GM12878 (cell line): ENCODE data around the gene PPIA. TPM values are rescaled to one million over a fixed set of nuclear protein-coding genes. Genes with fewer than 3 reads are reported as not detected.

Experiments
- ATAC-seq: fragments of 200-7000 bp; cut with Tn5 transposase; 3 replicates; pipeline ENCODE4 v1.9.1; 2020; ENCODE audit warnings: mild to moderate bottlenecking, moderate library complexity
- BruUV-seq: library from RNA; stranded (reverse); fragments of 400-500 nt; replicated peaks from 2 replicates; lab custom pipeline; 2021; lab: Mats Ljungman, UMichigan
- CTCF ChIA-PET: fragments of 300-600 bp; sonication (Branson Sonifier 250); formaldehyde crosslinking; extraction: SDS; loops from one replicate; lab custom pipeline; 2021; ENCODE audit warnings: inconsistent platforms; lab: Yijun Ruan, JAX
- POLR2A ChIA-PET: fragments of 350-600 bp; formaldehyde crosslinking; extraction: SDS; loops from one replicate; lab custom pipeline; 2021; ENCODE audit warnings: inconsistent platforms; lab: Charles Lee
- RAD21 ChIA-PET: fragments of 300-600 bp; sonication (Branson Sonifier 250); formaldehyde crosslinking; loops from one replicate; lab custom pipeline; 2023; ENCODE audit warnings: antibody characterized with exemption; ENCODE audit not compliant: unreplicated experiment; lab: Charles Lee
- SMC1A ChIA-PET: fragments of 300-600 bp; sonication (Branson Sonifier 250); formaldehyde crosslinking; loops from one replicate; lab custom pipeline; 2023; ENCODE audit not compliant: unreplicated experiment, uncharacterized antibody; lab: Charles Lee
- DNase-seq: peaks from one replicate; pipeline ENCODE4 v3.0.0-alpha.2; 2011; ENCODE audit warnings: low read depth, low spot score
- FAIRE-seq: peaks from 3 replicates; lab custom pipeline; 2011; peaks lifted over from hg19 to GRCh38; lab: Jason Lieb, UNC
- H2AFZ ChIP-seq: 2 replicates; pipeline ENCODE4 v1.6.0; 2011; ENCODE audit warnings: low read depth, low read length, control low read depth; ENCODE audit not compliant: control insufficient read depth
- H3K27ac ChIP-seq: 2 replicates; pipeline ENCODE4 v1.5.1; 2011; ENCODE audit warnings: control low read depth; ENCODE audit not compliant: control insufficient read depth, insufficient read depth
- H3K27me3 ChIP-seq, 2 experiments: replicated peaks in 1 of 2; 2 replicates each; pipeline versions ENCODE4 v1.6.0 to v1.6.1; 2011; ENCODE audit warnings: low read length in 1 of 2; ENCODE audit not compliant: control insufficient read depth in 2 of 2, insufficient read depth in 2 of 2
- H3K36me3 ChIP-seq, 2 experiments: 2 replicates each; pipeline ENCODE4 v1.5.1; 2011; ENCODE audit warnings: low read length in 1 of 2; ENCODE audit not compliant: control insufficient read depth in 2 of 2, insufficient read depth in 2 of 2
- H3K4me1 ChIP-seq: 2 replicates; pipeline ENCODE4 v1.6.1; 2011; ENCODE audit warnings: mild to moderate bottlenecking, low read length, moderate library complexity, mixed read lengths; ENCODE audit not compliant: control insufficient read depth, insufficient read depth
- H3K4me2 ChIP-seq: 2 replicates; pipeline ENCODE4 v1.6.0; 2011; ENCODE audit warnings: control low read depth; ENCODE audit not compliant: control insufficient read depth, insufficient read depth
- H3K4me3 ChIP-seq: fragments of 200-600 bp; sonication (generic); 2 replicates; pipeline ENCODE4 v1.5.1; 2016
- H3K79me2 ChIP-seq: 2 replicates; pipeline ENCODE4 v1.6.0; 2011; ENCODE audit warnings: low read length; ENCODE audit not compliant: control insufficient read depth, insufficient read depth
- H3K9ac ChIP-seq: 2 replicates; pipeline ENCODE4 v1.8.0; 2011; ENCODE audit warnings: low read length, control low read depth, mixed read lengths; ENCODE audit not compliant: control insufficient read depth, insufficient read depth
- H3K9me3 ChIP-seq: replicated peaks from 3 replicates; pipeline ENCODE4 v1.5.1; 2011; ENCODE audit warnings: mild to moderate bottlenecking, low read length; ENCODE audit not compliant: control insufficient read depth, insufficient read depth
- H4K20me1 ChIP-seq: 2 replicates; pipeline ENCODE4 v1.6.0; 2011; ENCODE audit not compliant: control insufficient read depth, insufficient read depth
- BACH1 ChIP-seq: fragments of 450-650 bp; IDR thresholded peaks from 2 replicates; pipeline ENCODE4 v1.6.1; 2017; ENCODE audit warnings: mild to moderate bottlenecking, borderline replicate concordance
- CBFB ChIP-seq: IDR thresholded peaks from 2 replicates; pipeline ENCODE4 v1.6.1; 2016; ENCODE audit warnings: antibody characterized with exemption, low read depth
- CBX5 ChIP-seq: sonication (generic); IDR thresholded peaks from 2 replicates; pipeline ENCODE4 v1.6.1; 2016; ENCODE audit warnings: low read depth, moderate library complexity, mild to moderate bottlenecking, inconsistent platforms
- EP300 ChIP-seq, 2 experiments: fragments of 150-350 bp in 1 of 2; IDR thresholded peaks; 2 replicates each; pipeline ENCODE4 v1.6.1; 2011 to 2012; ENCODE audit warnings: low read depth in 2 of 2, low read length in 2 of 2, borderline replicate concordance in 1 of 2, improper control_type of control experiment in 1 of 2, inconsistent platforms in 1 of 2; ENCODE audit not compliant: control insufficient read depth in 1 of 2
- HDAC6 ChIP-seq: fragments of 200-600 bp; sonication (generic); IDR thresholded peaks from one replicate; pipeline ENCODE4 v1.8.0; 2017; ENCODE audit warnings: antibody characterized with exemption; ENCODE audit not compliant: unreplicated experiment
- NFYA ChIP-seq: IDR thresholded peaks from 2 replicates; pipeline ENCODE4 v1.6.1; 2011; ENCODE audit warnings: low read depth, mild to moderate bottlenecking, low read length, improper control_type of control experiment, borderline replicate concordance
- NRF1 ChIP-seq: conservative IDR thresholded peaks from 2 replicates; pipeline ENCODE4 v1.6.1; 2011; ENCODE audit warnings: mild to moderate bottlenecking, low read depth, low read length, improper control_type of control experiment
- POLR2AphosphoS2 ChIP-seq: IDR thresholded peaks from 2 replicates; pipeline ENCODE4 v1.6.1; 2011; ENCODE audit warnings: low read depth, mild to moderate bottlenecking, low read length, improper control_type of control experiment, moderate library complexity
- SIN3A ChIP-seq: IDR thresholded peaks from 2 replicates; pipeline ENCODE4 v1.6.1; 2012; ENCODE audit warnings: low read depth, low read length, improper control_type of control experiment
- STAT3 ChIP-seq: IDR thresholded peaks from 2 replicates; pipeline ENCODE4 v1.6.1; 2011; ENCODE audit warnings: low read depth, low read length, improper control_type of control experiment
- TARDBP ChIP-seq: IDR thresholded peaks from 2 replicates; pipeline ENCODE4 v1.6.1; 2016; ENCODE audit warnings: borderline replicate concordance
- YY1 ChIP-seq: IDR thresholded peaks from 2 replicates; pipeline ENCODE4 v1.6.1; 2011; ENCODE audit warnings: low read depth, mild to moderate bottlenecking, low read length
- ZNF217 ChIP-seq: fragments of 450-650 bp; IDR thresholded peaks from 2 replicates; pipeline ENCODE4 v1.6.1; 2017; ENCODE audit warnings: antibody characterized with exemption, mild to moderate bottlenecking
- ZSCAN29 ChIP-seq: fragments of 450-650 bp; IDR thresholded peaks from 2 replicates; pipeline ENCODE4 v1.6.1; 2017; ENCODE audit warnings: mild to moderate bottlenecking, moderate library complexity
- WGBS: methylation state at CpG from one replicate; pipeline ENCODE4 v1.1.6; 2016; ENCODE audit warnings: low lambda C conversion rate; ENCODE audit not compliant: insufficient replicate concordance, insufficient coverage; ENCODE audit errors: missing lambda C conversion rate; 5-methylcytosine and 5-hydroxymethylcytosine counted together
- in situ Hi-C: fragments of 300-500 bp; cut with MboI; formaldehyde crosslinking; loops from 9 replicates; pipeline ENCODE4 v1.14.3; 2018; ENCODE audit warnings: mixed read lengths
- intact Hi-C: fragments of 100-400 bp; cut with micrococcal nuclease; formaldehyde crosslinking; loops from one replicate; pipeline ENCODE4 v1.14.2; 2022; ENCODE audit not compliant: unreplicated experiment
- polyA plus RNA-seq, 11 experiments: library from polyadenylated mRNA; depleted of rRNA in 4 of 11; unstranded in 6 of 11; stranded (reverse) in 5 of 11; fragments of >200 nt; fragmentation: Nextera tagmentation in 4 of 11; fragmentation: Illumina TruSeq in 1 of 11; extraction: Ambion mirVana in 4 of 11; extraction: Trizol in 1 of 11; gene quantifications; 1 replicate in 1 of 11; 2 replicates in 10 of 11; pipeline versions ENCODE4 v1.2.1 to v1.2.3, GENCODE V29; 2011 to 2016; ENCODE audit warnings: inconsistent platforms in 2 of 11, missing spikeins in 2 of 11, low read depth in 1 of 11
- total RNA-seq, 4 experiments: library from RNA; depleted of rRNA in 3 of 4; stranded (reverse); fragments of >200 nt in 3 of 4; fragmentation: Illumina TruSeq in 1 of 4; extraction: Trizol in 1 of 4; gene quantifications; 2 replicates each; pipeline versions ENCODE4 v1.2.1 to v1.2.3, GENCODE V29; 2013 to 2021
- TF ChIP-seq, protein P1 (sequence below): fragments of 150-350 bp; IDR thresholded peaks from 2 replicates; pipeline ENCODE4 v1.6.1; 2016; ENCODE audit warnings: low read depth, low read length
- TF ChIP-seq, protein P2 (sequence below): fragments of 450-650 bp; IDR thresholded peaks from 2 replicates; pipeline ENCODE4 v1.6.1; 2016; ENCODE audit warnings: mild to moderate bottlenecking, moderate library complexity, borderline replicate concordance

The PPIA gene
- total and polyA plus RNA-seq, 10 of the 15 experiments (the other 5 are each of a cell fraction or from before 2014, with no cell fraction given), result 2,712 to 7,982 (median 5,027) TPM

DNA sequence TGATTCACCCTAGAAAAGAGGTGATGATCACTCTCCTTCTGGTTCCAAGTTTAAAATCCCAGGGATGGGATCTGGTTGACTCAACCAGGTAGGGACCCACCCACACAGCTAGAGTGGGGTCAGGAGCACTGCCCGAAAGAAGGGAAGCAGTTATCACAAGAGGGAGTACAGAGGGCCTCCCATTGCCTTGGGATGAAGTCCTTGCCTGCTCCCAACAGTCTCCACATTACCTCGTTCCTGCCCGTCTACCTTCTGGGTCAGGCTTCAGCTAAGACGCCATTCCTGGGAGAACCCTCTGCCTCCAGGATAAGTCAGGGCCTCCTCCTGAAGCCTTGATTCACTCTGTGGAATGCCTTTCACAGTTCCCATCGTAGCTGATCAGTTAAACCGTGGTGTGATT lies 24.0 kb upstream of the PPIA start:
- Histone ChIP-seq H3K4me3 (no peak overlapping the region), H3K9ac (no peak overlapping the region), H3K79me2 (no peaks in the 10 kb centered on the region), H4K20me1 (no peaks in the 10 kb centered on the region), H3K27ac (no peak overlapping the region), H3K9me3 (no peaks in the 10 kb centered on the region; the same call in 2 of the 3 replicates), H3K36me3 (peaks cover 3 to 5% of the 10 kb centered on the region in 2 experiments; a peak in 3 of 4 replicates), H3K4me2 (no peak overlapping the region), H3K27me3 (no peaks in the 10 kb centered on the region), H2AFZ (no peak overlapping the region), H3K4me1 (peaks cover 31% of the 10 kb centered on the region)
- in situ Hi-C loops (no loop called here), intact Hi-C loops (no loop called here)
- ChIA-PET CTCF (interaction anchor here (1.1 kb wide), 1 partner anchor 22 kb away, joined by 4 read pairs; no protein-coding TSS in a partner anchor), RAD21 (interaction anchor here (0.6 kb wide), 1 partner anchor 36 kb away, joined by 3 read pairs; no protein-coding TSS in a partner anchor), SMC1A (interaction anchor here (0.6 to 1.6 kb wide), 4 partner anchors 9 to 59 kb away, joined by 3 to 4 read pairs (median 4); no protein-coding TSS in a partner anchor), POLR2A (interaction anchor here (1.1 to 1.4 kb wide), 3 partner anchors 23 to 165 kb away, joined by 3 to 4 read pairs (median 3); partner anchors contain the start of genes H2AZ2 and OGDH)
- BruUV-seq, result no TSS peak
- WGBS, result 63% methylated on average over 6 of the region's 6 CpGs
- ATAC-seq, result no peak
- FAIRE-seq, result no peak
- no peak for DNase-seq
- TF ChIP-seq TARDBP (no peak), BACH1 (no peak), NFYA (no peak), ZNF217 (no peak), ZSCAN29 (no peak), YY1 (no peak), CBFB (no peak), SIN3A (no peak), CBX5 (no peak), HDAC6 (no peak), POLR2AphosphoS2 (no peak), EP300 (IDR thresholded peaks at IDR 0.05; ENCODE audit: borderline replicate concordance in 1 of 2, control insufficient read depth in 1 of 2, low read depth in 2 of 2, low read length in 2 of 2) (no peak), NRF1 (no peak), STAT3 (no peak)
- TF ChIP-seq, protein P1, sequence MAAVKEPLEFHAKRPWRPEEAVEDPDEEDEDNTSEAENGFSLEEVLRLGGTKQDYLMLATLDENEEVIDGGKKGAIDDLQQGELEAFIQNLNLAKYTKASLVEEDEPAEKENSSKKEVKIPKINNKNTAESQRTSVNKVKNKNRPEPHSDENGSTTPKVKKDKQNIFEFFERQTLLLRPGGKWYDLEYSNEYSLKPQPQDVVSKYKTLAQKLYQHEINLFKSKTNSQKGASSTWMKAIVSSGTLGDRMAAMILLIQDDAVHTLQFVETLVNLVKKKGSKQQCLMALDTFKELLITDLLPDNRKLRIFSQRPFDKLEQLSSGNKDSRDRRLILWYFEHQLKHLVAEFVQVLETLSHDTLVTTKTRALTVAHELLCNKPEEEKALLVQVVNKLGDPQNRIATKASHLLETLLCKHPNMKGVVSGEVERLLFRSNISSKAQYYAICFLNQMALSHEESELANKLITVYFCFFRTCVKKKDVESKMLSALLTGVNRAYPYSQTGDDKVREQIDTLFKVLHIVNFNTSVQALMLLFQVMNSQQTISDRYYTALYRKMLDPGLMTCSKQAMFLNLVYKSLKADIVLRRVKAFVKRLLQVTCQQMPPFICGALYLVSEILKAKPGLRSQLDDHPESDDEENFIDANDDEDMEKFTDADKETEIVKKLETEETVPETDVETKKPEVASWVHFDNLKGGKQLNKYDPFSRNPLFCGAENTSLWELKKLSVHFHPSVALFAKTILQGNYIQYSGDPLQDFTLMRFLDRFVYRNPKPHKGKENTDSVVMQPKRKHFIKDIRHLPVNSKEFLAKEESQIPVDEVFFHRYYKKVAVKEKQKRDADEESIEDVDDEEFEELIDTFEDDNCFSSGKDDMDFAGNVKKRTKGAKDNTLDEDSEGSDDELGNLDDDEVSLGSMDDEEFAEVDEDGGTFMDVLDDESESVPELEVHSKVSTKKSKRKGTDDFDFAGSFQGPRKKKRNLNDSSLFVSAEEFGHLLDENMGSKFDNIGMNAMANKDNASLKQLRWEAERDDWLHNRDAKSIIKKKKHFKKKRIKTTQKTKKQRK, result no peak
- TF ChIP-seq, protein P2, sequence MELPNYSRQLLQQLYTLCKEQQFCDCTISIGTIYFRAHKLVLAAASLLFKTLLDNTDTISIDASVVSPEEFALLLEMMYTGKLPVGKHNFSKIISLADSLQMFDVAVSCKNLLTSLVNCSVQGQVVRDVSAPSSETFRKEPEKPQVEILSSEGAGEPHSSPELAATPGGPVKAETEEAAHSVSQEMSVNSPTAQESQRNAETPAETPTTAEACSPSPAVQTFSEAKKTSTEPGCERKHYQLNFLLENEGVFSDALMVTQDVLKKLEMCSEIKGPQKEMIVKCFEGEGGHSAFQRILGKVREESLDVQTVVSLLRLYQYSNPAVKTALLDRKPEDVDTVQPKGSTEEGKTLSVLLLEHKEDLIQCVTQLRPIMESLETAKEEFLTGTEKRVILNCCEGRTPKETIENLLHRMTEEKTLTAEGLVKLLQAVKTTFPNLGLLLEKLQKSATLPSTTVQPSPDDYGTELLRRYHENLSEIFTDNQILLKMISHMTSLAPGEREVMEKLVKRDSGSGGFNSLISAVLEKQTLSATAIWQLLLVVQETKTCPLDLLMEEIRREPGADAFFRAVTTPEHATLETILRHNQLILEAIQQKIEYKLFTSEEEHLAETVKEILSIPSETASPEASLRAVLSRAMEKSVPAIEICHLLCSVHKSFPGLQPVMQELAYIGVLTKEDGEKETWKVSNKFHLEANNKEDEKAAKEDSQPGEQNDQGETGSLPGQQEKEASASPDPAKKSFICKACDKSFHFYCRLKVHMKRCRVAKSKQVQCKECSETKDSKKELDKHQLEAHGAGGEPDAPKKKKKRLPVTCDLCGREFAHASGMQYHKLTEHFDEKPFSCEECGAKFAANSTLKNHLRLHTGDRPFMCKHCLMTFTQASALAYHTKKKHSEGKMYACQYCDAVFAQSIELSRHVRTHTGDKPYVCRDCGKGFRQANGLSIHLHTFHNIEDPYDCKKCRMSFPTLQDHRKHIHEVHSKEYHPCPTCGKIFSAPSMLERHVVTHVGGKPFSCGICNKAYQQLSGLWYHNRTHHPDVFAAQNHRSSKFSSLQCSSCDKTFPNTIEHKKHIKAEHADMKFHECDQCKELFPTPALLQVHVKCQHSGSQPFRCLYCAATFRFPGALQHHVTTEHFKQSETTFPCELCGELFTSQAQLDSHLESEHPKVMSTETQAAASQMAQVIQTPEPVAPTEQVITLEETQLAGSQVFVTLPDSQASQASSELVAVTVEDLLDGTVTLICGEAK, result no peak
